ENCODE results near the gene KIF12. TPM values are rescaled to one million over a fixed set of nuclear protein-coding genes. Genes with fewer than 3 reads are reported as not detected.

Gene KIF12
- total and polyA plus RNA-seq, 4 experiments from 2014 or later: not detected

DNA sequence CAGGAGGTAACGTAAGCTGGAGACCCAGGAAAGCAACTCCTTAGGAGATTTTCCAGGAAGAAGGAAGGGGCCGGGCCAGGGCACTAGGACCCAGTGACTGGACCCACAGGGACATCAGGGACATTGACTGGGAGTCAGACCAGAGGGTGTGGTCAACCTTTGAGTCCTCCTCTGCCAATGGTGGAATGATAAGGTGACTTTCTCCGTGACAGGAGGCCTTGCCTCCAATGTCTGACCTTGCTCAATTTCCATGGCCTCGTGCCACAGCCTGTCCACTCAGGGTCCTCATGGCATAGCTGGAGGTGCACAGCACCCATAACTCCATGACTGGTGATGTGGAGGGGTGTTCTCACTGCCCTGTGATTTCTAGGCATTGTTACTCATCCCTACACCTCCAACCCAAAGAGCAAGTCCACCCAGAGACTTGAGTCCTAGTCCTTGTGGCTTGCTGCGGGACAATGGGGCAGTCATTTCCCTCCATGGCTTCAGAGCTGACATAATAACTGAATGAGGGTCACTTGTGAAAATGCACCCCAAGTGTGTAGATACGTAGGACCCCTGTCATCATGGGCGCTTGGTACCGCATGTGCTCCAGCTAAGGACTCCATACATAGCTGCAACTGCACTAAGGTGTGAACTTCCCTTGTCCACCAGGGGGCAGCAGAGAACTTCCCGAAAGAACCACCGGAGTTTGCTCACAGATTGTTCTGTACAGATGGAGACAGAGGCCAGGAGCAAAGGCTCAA is 16.9 kb downstream of the KIF12 start:
- H3K36me3 Mint-ChIP-seq: no peaks in the 10 kb centered on the region
- no peak overlapping the region for H3K4me3 ChIP-seq (ENCODE audit: low read length in 2 of 2)
- H3K4me3 Mint-ChIP-seq: no peak overlapping the region
- ChIA-PET CTCF (ENCODE audit: partially characterized antibody) (interaction anchor here (0.7 to 4.1 kb wide), 14 partner anchors 10 to 227 kb away, joined by 3 to 47 read pairs (median 5); partner anchors contain the start of genes COL27A1 and KIF12), POLR2A (ENCODE audit: partially characterized antibody) (no interaction called here)
- H3K4me1 ChIP-seq (ENCODE audit: insufficient read depth, low read length): no peaks in the 10 kb centered on the region
- H3K27ac Mint-ChIP-seq: no peak overlapping the region
- H3K9me3 Mint-ChIP-seq: peaks cover 0 to 2% (median 0%) of the 10 kb centered on the region in 8 donors
- H3K9me3 ChIP-seq (ENCODE audit: control insufficient read depth in 1 of 2, low read length in 2 of 2): no peaks in the 10 kb centered on the region
- peak; percentile 61 to 68 (median 66) for DNase-seq
- H3K27me3 ChIP-seq (ENCODE audit: insufficient read depth, low read length): no peaks in the 10 kb centered on the region
- intact Hi-C loops (cut with micrococcal nuclease): no loop called here
- H3K27ac ChIP-seq (ENCODE audit: low read depth, low read length): no peak overlapping the region
- peaks cover 0 to 4% (median 2%) of the 10 kb centered on the region in 4 donors for H3K4me1 Mint-ChIP-seq
- H3K27me3 Mint-ChIP-seq: peaks cover under 1 to 5% of the 10 kb centered on the region in 2 donors
- H3K36me3 ChIP-seq (ENCODE audit: insufficient read depth, low read length): no peaks in the 10 kb centered on the region

DNA sequence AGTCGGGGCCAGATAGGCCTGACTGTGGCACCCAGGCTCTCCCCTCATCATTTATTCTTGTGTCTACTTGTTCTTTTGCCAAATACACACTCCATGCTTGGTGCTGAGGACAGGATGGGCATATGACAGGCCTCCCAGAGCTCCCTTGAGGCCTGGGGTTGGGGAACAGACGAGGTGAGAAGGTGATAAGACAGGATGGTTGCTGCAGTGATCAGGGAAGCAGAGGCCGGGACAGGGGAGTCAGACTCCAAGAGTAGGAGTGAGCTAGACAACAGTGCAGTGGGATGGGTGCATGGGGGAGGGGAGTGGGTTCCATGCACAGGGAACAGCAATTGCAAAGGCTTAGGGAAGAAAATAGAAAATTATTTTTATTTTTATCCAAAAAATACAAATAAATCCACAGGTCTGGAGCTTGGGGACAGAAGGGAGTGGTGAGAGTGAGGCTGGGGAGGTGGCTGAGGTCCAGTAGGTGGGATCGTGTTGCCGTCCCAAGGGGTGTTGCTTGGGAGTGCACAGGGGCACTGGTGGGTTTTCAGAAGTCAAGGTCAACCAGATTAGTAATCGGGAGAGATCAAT is 17.6 kb downstream of the KIF12 start:
- POLR2A ChIA-PET (ENCODE audit: partially characterized antibody): no interaction called here

DNA sequence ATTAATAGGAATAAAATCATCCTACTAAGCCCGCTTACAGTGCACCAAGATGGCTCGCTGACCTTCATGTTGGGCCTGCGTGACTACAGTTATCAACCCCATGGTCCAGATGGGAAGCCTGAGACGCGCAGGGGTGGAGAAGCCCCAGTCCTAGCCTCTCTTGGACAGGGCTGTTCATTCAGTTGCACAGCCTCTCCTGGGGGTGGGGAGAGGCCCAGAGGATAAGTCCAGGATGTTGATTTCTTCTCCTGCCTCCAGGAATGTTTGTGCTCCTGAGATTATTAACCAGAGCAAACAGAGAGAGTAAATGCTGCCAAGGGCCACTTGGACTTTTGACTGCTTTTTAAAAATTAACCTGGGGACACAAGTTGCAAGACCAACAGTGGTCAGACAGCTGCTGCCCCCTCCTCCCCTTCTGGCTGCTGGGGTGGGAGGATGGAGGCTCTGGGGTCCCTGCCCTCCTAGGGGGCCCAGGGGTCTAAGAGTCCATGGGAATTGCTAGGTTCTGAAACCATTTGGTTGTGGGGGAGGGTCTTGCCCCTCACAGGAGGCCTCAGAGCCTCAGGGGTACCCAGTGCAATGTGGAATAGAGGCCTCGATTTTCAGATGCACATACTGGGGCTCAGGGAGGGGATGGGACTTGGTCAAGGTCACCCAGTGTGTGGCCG is 18.2 kb downstream of the KIF12 start:
- POLR2A ChIA-PET (ENCODE audit: partially characterized antibody): no interaction called here
- H3K9me3 ChIP-seq (ENCODE audit: control insufficient read depth in 1 of 2, low read length in 2 of 2): no peaks in the 10 kb centered on the region
- H3K4me3 ChIP-seq (ENCODE audit: low read length in 2 of 2): no peak overlapping the region
- H3K4me1 Mint-ChIP-seq: peaks cover 0 to 4% (median 2%) of the 10 kb centered on the region in 4 donors
- no peaks in the 10 kb centered on the region for H3K4me1 ChIP-seq (ENCODE audit: insufficient read depth, low read length)
- intact Hi-C loops (cut with micrococcal nuclease): no loop called here
- no peaks in the 10 kb centered on the region for H3K36me3 Mint-ChIP-seq
- H3K36me3 ChIP-seq (ENCODE audit: insufficient read depth, low read length): no peaks in the 10 kb centered on the region
- CTCF ChIA-PET (ENCODE audit: partially characterized antibody): interaction anchor here (1.2 to 3.9 kb wide), 5 partner anchors 8 to 211 kb away, joined by 3 to 47 read pairs (median 27); no protein-coding TSS in a partner anchor
- no peak overlapping the region for H3K27ac ChIP-seq (ENCODE audit: low read depth, low read length)
- H3K27ac Mint-ChIP-seq: no peak overlapping the region
- H3K27me3 ChIP-seq (ENCODE audit: insufficient read depth, low read length): no peaks in the 10 kb centered on the region
- H3K4me3 Mint-ChIP-seq: no peak overlapping the region
- DNase-seq: no peak
- peaks cover 7 to 14% of the 10 kb centered on the region in 2 donors for H3K27me3 Mint-ChIP-seq
- H3K9me3 Mint-ChIP-seq: peaks cover 0 to 2% (median 0%) of the 10 kb centered on the region in 8 donors

More for the DNA sequence above, 17.6 kb downstream of the KIF12 start:
- no peak overlapping the region for H3K27ac ChIP-seq (ENCODE audit: low read depth, low read length)
- peaks cover 0 to 2% (median 0%) of the 10 kb centered on the region in 8 donors for H3K9me3 Mint-ChIP-seq
- DNase-seq: no peak
- H3K4me3 ChIP-seq (ENCODE audit: low read length in 2 of 2): no peak overlapping the region
- H3K36me3 Mint-ChIP-seq: no peaks in the 10 kb centered on the region
- peaks cover 5 to 10% of the 10 kb centered on the region in 2 donors for H3K27me3 Mint-ChIP-seq
- H3K4me1 Mint-ChIP-seq: peaks cover 0 to 4% (median 2%) of the 10 kb centered on the region in 4 donors
- H3K9me3 ChIP-seq (ENCODE audit: control insufficient read depth in 1 of 2, low read length in 2 of 2): no peaks in the 10 kb centered on the region
- no peak overlapping the region for H3K27ac Mint-ChIP-seq
- H3K4me1 ChIP-seq (ENCODE audit: insufficient read depth, low read length): no peaks in the 10 kb centered on the region
- no peaks in the 10 kb centered on the region for H3K36me3 ChIP-seq (ENCODE audit: insufficient read depth, low read length)
- CTCF ChIA-PET (ENCODE audit: partially characterized antibody): interaction anchor here (0.7 to 4.1 kb wide), 9 partner anchors 9 to 211 kb away, joined by 3 to 47 read pairs (median 18); partner anchors contain the start of gene KIF12
- H3K27me3 ChIP-seq (ENCODE audit: insufficient read depth, low read length): no peaks in the 10 kb centered on the region
- intact Hi-C loops (cut with micrococcal nuclease): no loop called here
- no peak overlapping the region for H3K4me3 Mint-ChIP-seq

DNA sequence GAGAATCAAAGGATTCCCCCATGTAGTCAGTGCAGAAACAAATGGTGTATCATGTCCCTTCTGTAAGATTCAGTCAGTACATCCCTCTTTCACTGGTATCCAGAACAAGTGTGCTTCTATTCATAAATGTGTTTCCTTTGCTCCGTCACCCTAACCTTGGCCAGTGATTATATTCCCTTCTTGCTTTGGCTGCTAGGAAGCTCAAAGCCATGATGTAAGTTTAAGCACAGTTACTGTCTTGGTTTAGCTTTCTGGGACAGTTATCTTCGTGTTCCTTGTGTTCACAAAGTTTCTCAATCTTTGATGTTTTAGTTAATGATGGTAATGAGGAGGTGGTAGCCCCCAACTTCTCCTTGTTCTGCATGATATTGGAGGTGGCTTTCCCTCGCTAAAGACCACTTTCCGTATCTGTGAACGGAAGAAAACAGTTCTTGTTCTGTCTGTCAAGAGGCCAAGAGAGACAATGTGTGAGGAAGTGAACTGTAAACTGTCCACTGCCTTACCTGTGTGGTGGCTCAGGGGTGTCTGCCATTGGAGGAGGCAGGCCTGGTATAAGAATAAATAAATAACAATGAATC is 18.8 kb downstream of the KIF12 start:
- Mint-ChIP-seq H3K4me1 (peaks cover 0 to 5% (median 3%) of the 10 kb centered on the region in 4 donors), H3K4me3 (no peak overlapping the region), H3K36me3 (no peaks in the 10 kb centered on the region), H3K27ac (no peak overlapping the region), H3K9me3 (peaks cover 0 to 2% (median 0%) of the 10 kb centered on the region in 8 donors), H3K27me3 (peaks cover 9 to 18% of the 10 kb centered on the region in 2 donors)
- H3K36me3 ChIP-seq (ENCODE audit: insufficient read depth, low read length): no peaks in the 10 kb centered on the region
- no peaks in the 10 kb centered on the region for H3K27me3 ChIP-seq (ENCODE audit: insufficient read depth, low read length)
- POLR2A ChIA-PET (ENCODE audit: partially characterized antibody): no interaction called here
- no peak overlapping the region for H3K27ac ChIP-seq (ENCODE audit: low read depth, low read length)
- no peak overlapping the region for H3K4me3 ChIP-seq (ENCODE audit: low read length in 2 of 2)
- H3K4me1 ChIP-seq (ENCODE audit: insufficient read depth, low read length): no peaks in the 10 kb centered on the region
- intact Hi-C loops (cut with micrococcal nuclease): no loop called here
- CTCF ChIA-PET (ENCODE audit: partially characterized antibody): interaction anchor here (1.2 to 1.4 kb wide), 2 partner anchors 10 to 210 kb away, joined by 3 to 5 read pairs; no protein-coding TSS in a partner anchor
- no peaks in the 10 kb centered on the region for H3K9me3 ChIP-seq (ENCODE audit: control insufficient read depth in 1 of 2, low read length in 2 of 2)
- no peak for DNase-seq

DNA sequence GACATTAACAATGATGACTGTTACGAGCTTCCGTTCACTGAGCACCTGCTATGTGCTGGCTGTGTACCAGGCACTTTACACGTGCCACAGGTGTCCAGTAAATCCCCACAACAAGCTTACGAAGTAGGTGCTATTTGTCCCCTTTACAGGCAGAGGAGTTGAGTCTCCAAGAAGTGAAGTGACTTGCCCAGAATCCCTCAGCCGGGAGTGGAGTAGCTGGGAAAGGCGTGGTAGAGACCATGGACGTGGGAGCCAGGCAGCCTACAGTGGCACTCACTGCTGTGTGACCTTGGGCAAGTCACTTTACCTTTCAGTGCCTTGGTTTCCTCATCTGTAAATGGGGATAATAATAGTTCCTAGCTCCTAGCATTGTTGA is 20.3 kb downstream of the KIF12 start:
- ChIA-PET POLR2A (ENCODE audit: partially characterized antibody) (no interaction called here), CTCF (ENCODE audit: partially characterized antibody) (interaction anchor here (1.3 kb wide), 1 partner anchor 212 kb away, joined by 6 read pairs; no protein-coding TSS in a partner anchor)
- H3K36me3 Mint-ChIP-seq: no peaks in the 10 kb centered on the region
- intact Hi-C loops (cut with micrococcal nuclease): no loop called here
- Histone ChIP-seq H3K4me3 (ENCODE audit: low read length in 2 of 2) (no peak overlapping the region), H3K4me1 (ENCODE audit: insufficient read depth, low read length) (no peaks in the 10 kb centered on the region), H3K9me3 (ENCODE audit: control insufficient read depth in 1 of 2, low read length in 2 of 2) (no peaks in the 10 kb centered on the region), H3K36me3 (ENCODE audit: insufficient read depth, low read length) (no peaks in the 10 kb centered on the region), H3K27me3 (ENCODE audit: insufficient read depth, low read length) (no peaks in the 10 kb centered on the region), H3K27ac (ENCODE audit: low read depth, low read length) (no peak overlapping the region)
- H3K27me3 Mint-ChIP-seq: peaks cover 12 to 20% of the 10 kb centered on the region in 2 donors
- H3K9me3 Mint-ChIP-seq: peaks cover 0 to 2% (median 0%) of the 10 kb centered on the region in 8 donors
- DNase-seq: no peak
- H3K27ac Mint-ChIP-seq: no peak overlapping the region
- H3K4me3 Mint-ChIP-seq: no peak overlapping the region
- peaks cover 0 to 6% (median 3%) of the 10 kb centered on the region in 4 donors for H3K4me1 Mint-ChIP-seq

DNA sequence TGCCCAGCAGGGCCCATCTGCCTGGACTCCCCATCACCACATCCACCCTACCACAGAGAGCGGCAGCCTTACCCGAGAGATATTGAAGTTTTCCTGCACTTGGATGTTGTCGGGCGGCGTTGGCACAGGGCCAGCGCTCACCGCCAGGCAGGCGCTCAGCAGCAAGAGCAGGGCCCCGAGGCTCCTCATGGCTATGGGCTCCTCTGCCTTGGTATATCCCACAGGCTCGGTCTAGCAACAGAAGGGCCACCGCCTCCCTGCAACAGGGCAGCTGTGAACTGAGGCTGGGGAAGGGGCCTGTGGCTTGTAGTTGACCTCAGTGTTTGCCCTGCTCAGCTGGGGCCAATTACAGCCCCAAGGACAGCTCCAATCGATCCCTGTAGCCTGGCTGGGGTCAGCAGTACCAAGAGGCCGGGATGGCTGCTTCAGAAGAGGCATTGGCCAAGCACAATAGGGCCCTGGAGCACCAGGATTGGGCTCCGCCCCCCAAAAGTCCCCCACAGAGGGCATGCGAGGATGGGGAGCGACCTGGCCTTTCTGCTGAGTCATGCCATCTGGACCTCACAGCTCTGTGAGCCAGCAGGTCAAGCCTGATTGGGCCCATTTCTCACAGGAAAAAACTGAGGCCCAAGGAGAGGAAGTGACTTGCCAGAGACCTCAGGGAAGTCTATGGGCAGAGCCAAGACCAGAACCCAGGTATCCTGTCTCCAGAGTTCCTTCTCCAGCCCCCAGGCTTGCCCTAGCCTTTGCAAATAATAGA is 20.9 kb downstream of the KIF12 start, which contains the start of gene AMBP:
Gene AMBP, minus strand, starts transcription at position 280 of the 760 bp plus-strand sequence. Its CDS starts 91 bp downstream, at position 189.
- ChIA-PET CTCF (ENCODE audit: partially characterized antibody) (interaction anchor here (1.3 kb wide), 1 partner anchor 213 kb away, joined by 6 read pairs; no protein-coding TSS in a partner anchor), POLR2A (ENCODE audit: partially characterized antibody) (no interaction called here)
- Mint-ChIP-seq H3K4me1 (peaks cover 0 to 6% (median 3%) of the 10 kb centered on the region in 4 donors), H3K9me3 (peaks cover 0 to 2% (median 0%) of the 10 kb centered on the region in 8 donors), H3K27me3 (peaks cover 12 to 20% of the 10 kb centered on the region in 2 donors), H3K27ac (peak within 1 kb of the TSS in 1 of 7 donors; percentile 21), H3K4me3 (no peak within 1 kb of the TSS), H3K36me3 (no peaks in the 10 kb centered on the region)
- intact Hi-C loops (cut with micrococcal nuclease): no loop called here
- Histone ChIP-seq H3K4me1 (ENCODE audit: insufficient read depth, low read length) (no peaks in the 10 kb centered on the region), H3K4me3 (ENCODE audit: low read length in 2 of 2) (no peak within 1 kb of the TSS), H3K27me3 (ENCODE audit: insufficient read depth, low read length) (no peaks in the 10 kb centered on the region), H3K36me3 (ENCODE audit: insufficient read depth, low read length) (no peaks in the 10 kb centered on the region), H3K9me3 (ENCODE audit: control insufficient read depth in 1 of 2, low read length in 2 of 2) (no peaks in the 10 kb centered on the region), H3K27ac (ENCODE audit: low read depth, low read length) (no peak within 1 kb of the TSS)
- no peak for DNase-seq

Data from CD4-positive, alpha-beta memory T cell (primary cell).